ENCODE results near the gene FAM210A.

- TF ChIP-seq CTCF (conservative IDR thresholded peaks at IDR 0.05; ENCODE audit: low read depth in 2 of 2), result no peak
- TF ChIP-seq EZH2 (IDR thresholded peaks at IDR 0.05; ENCODE audit: low read depth, unreplicated experiment), result no peak
- no peak for TF ChIP-seq ZNF331 (CRISPR knock-in tag; IDR thresholded peaks at IDR 0.05; ENCODE audit: low read depth)
These were observed 103.0 kb downstream of the FAM210A start for GRCh38 chr18:13623348-13623747.

Data from GM23338 (cell line).